Motor neuron (in vitro differentiated cells): ENCODE measurements around the gene EVI5. TPM values are rescaled to one million over a fixed set of nuclear protein-coding genes. Genes with fewer than 3 reads are reported as not detected.
"Not testable (repeated sequence)": the region's sequence is repeated elsewhere in the genome, so short reads cannot be mapped to it uniquely, and the experiment has no call there.

Source experiments
- ATAC-seq, 8 experiments: fragments of 200-7000 bp; cut with Tn5 transposase; replicated peaks in 6 of 8; 2 replicates each; pipeline ENCODE4 v1.8.0; 2021; ENCODE audit warnings: mild to moderate bottlenecking in 8 of 8, moderate library complexity in 8 of 8
- H3K27ac ChIP-seq, 2 donors: fragments of 250-450 bp; sonication (Bioruptor Pico); 2 replicates each; pipeline ENCODE4 v1.9.0; 2021; ENCODE audit warnings: antibody characterized with exemption in 2 of 2, mild to moderate bottlenecking in 2 of 2, moderate library complexity in 1 of 2
- H3K4me1 ChIP-seq, 2 donors: fragments of 250-450 bp; sonication (Bioruptor Pico); replicated peaks in 1 of 2; 2 replicates each; pipeline ENCODE4 v1.6.1; 2021; ENCODE audit warnings: antibody characterized with exemption in 2 of 2, mild to moderate bottlenecking in 2 of 2, moderate library complexity in 1 of 2
- H3K4me3 ChIP-seq, 5 donors: fragments of 250-450 bp; sonication (Bioruptor Pico); 2 replicates each; pipeline ENCODE4 v1.9.0; 2021; ENCODE audit warnings: antibody characterized with exemption in 5 of 5, mild to moderate bottlenecking in 5 of 5, moderate library complexity in 4 of 5
- WGBS, 10 experiments: fragments of 450-650 bp; shearing (Covaris generic); methylation state at CpG; one replicate each; pipeline ENCODE4 v1.0.0; 2022; 5-methylcytosine and 5-hydroxymethylcytosine counted together
- in situ Hi-C, 9 experiments: fragments of 400-800 bp; cut with MboI; loops; one replicate each; pipeline ENCODE4 v1.15.0; 2021; ENCODE audit warnings: low sequenced_read_pairs in 9 of 9, low pct_unique_long_range_greater_than_20kb in 2 of 9; ENCODE audit not compliant: unreplicated experiment in 9 of 9
- total RNA-seq, 8 experiments: library from RNA; unstranded; fragments of 300-600 nt; gene quantifications; 2 replicates each; pipeline versions ENCODE4 v1.2.3 to v1.2.4, GENCODE V29; 2022

The EVI5 gene
- total RNA-seq, 8 experiments from 2014 or later, result 20.9 to 59.0 (median 30.2) TPM

DNA sequence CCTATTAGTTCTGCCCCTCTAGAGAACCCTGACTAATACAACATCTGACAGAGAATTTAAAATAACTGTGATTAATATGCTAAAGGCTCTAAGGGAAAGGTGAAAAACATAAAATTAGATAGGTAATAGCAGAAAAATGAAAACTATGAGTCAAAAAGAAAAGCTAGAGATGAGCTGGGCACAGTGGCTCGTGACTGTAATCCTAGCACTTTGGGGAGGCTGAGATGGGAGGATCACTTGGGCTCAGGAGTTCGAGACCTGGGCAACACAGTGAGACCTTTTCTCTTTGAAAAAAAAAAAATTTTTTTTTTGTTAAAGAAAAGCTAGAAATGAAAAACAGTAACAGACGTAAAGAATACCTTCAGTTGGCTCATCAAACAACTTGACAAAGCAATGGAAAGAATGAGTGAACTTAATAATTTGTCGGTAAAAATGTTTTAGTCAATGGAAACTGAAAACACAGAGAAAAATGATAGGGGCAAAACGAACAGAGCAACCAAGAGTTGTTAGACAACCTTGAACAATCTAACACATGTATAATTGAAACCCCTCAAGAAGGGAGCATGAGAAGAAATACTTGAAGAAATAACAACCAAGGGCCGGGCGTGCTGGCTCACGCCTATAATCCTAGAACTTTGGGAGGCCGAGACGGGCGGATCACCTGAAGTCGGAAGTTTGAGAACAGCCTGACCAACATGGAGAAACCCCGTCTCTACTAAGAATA lies 165.3 kb downstream of the EVI5 start:
- 68 to 100% (median 94%) methylated on average over 2 to 13 of the region's 13 CpGs for WGBS, 10 experiments

DNA sequence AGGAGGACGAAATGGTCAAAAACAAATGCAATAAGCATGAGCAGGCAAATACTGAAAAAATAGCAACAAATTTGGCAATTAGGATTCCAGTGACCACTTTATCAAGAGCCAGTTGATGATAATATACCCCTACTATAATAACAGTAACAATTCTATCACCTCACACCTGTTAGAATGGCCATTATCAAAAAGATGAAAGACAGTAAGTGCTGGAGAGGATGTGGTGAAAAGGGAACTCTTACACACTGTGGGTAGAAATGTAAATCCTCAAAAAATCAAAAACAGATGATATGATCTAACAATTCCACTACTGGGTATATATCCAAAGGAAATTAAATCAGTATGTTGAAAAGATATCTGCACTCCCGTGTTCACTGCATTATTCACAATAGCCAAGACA lies 183.9 kb downstream of the EVI5 start:
- H3K4me3 ChIP-seq, result no peak overlapping the region
- in situ Hi-C loops, result loop anchor here in 4 of 9 experiments (5.0 to 25.0 kb wide), 2 partner anchors 289 kb away; no protein-coding TSS in a partner anchor
- 50 to 100% (median 94%) methylated on average over 1 to 2 of the region's 2 CpGs for WGBS, 10 experiments
- H3K4me1 ChIP-seq, result no peaks in the 10 kb centered on the region
- no peak for ATAC-seq
- no peak overlapping the region for H3K27ac ChIP-seq

More for the DNA sequence above, 165.3 kb downstream of the EVI5 start:
- in situ Hi-C loops, result loop anchor here in 3 of 9 experiments (25.0 kb wide), 1 partner anchor 307 kb away; no protein-coding TSS in a partner anchor
- Histone ChIP-seq H3K4me3 (no peak overlapping the region), H3K27ac (no peak overlapping the region), H3K4me1 (no peaks in the 10 kb centered on the region)
- ATAC-seq, result no peak

DNA sequence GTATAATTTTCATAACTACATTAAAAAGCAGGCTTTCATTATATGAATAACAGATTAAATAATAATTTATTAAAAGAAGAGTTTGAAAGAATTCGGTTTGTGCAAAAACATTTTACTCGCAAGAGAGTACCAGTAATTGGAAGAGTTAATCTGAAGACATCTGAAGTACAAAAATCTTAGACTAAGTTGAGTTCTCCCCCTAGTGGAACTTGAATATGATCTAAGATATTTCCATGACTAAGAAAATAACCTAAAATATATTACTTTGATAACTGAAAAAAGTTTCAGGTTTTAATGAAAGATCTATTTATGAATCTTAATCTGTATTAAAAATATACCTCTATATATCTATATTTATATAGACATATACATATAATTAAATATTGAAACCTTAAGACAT lies 185.7 kb downstream of the EVI5 start:
- in situ Hi-C loops, result no loop called here
- whole genome bisulfite sequencing, 10 experiments, result 17 to 100% (median 85%) methylated on average over 2 of the region's 2 CpGs
- no peak for ATAC-seq
- Histone ChIP-seq H3K27ac (no peak overlapping the region), H3K4me3 (no peak overlapping the region), H3K4me1 (no peaks in the 10 kb centered on the region)

DNA sequence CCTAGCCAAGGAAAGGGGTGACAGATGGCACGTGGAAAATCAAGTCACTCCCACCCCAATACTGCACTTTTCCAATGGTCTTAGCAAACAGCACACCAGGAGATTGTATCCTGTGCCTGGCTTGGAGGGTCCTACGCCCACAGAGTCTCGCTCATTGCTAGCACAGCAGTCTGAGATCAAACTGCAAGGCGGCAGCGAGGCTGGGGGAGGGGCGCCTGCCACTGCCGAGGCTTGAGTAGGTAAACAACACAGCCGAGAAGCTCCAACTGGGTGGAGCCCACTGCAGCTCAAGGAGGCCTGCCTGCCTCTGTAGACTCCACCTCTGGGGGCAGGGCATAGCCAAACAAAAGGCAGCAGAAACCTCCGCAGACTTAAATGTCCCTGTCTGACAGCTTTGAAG lies 195.5 kb downstream of the EVI5 start:
- ATAC-seq, in situ Hi-C loops, H3K27ac ChIP-seq, H3K4me3 ChIP-seq, H3K4me1 ChIP-seq: not testable (repeated sequence)
- WGBS, 10 experiments, result 60 to 100% (median 90%) methylated on average over 1 to 3 of the region's 9 CpGs; no CpG with 5 or more reads in 7 of the 10 experiments

DNA sequence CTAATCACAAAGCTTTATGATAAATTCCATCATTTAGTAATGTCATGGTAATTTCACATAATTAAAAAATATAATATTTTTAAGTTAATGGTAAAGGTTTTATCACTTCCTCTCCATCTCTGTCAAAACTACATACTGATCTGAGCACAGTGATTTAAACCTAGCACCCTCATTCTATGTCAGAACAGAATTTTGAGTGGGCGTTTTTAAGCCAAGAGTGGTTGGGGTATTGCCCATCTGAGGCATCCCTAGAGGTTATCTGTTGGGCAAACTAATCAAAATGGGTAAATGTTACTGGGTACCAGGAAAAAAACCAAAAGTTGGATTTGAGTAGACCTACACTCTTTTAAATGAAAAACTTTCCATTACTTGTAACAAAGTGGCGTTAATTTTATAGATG lies 197.5 kb downstream of the EVI5 start:
- in situ Hi-C loops, result no loop called here
- ATAC-seq, result no peak
- no peaks in the 10 kb centered on the region for H3K4me1 ChIP-seq
- 79 to 100% (median 100%) methylated on average over 1 to 2 of the region's 2 CpGs; no CpG with 5 or more reads in 1 of the 10 experiments for WGBS, 10 experiments
- no peak overlapping the region for H3K27ac ChIP-seq
- H3K4me3 ChIP-seq, result no peak overlapping the region

DNA sequence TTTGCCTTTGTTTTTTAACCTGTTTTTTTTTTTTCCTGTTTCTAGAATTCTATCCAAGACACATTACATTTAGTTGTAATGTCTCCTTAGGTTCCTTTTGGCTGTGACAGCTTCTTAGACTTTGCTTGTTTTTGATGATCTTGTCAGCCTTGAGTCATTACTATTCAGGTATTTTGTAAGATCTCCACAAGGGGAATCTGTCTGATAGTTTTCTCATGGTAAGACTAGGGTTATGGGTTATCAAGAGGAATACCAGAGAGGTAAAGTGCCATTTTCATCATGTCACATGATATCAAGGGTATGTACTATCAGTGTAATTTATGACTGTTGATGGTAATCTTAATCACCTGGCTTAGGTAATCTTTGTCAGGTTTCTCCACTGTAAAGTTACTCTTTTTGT lies 199.1 kb downstream of the EVI5 start:
- Histone ChIP-seq H3K27ac (no peak overlapping the region), H3K4me3 (no peak overlapping the region), H3K4me1 (no peaks in the 10 kb centered on the region)
- in situ Hi-C loops, result no loop called here
- no peak for ATAC-seq

DNA sequence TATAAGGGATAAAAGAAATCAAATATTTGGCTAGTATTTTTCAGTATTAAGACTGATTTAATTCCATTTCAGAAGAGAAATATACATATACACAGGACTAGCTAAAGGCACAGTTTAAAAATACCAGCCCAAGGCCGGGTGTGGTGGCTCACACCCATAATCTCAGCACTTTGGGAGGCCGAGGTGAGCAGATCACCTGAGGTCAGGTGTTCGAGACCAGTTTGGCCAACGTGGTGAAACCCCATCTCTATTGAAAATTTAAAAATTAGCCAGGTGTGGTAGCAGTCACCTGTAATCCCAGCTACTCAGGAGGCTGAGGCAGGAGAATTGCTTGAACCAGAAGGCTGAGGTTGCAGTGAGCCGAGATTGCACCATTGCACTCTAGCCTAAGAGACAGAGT lies 200.1 kb downstream of the EVI5 start:
- H3K4me3 ChIP-seq, H3K27ac ChIP-seq, H3K4me1 ChIP-seq, ATAC-seq, in situ Hi-C loops: not testable (repeated sequence)
- WGBS, 10 experiments, result 80 to 100% (median 93%) methylated on average over 1 to 5 of the region's 5 CpGs; no CpG with 5 or more reads in 1 of the 10 experiments

DNA sequence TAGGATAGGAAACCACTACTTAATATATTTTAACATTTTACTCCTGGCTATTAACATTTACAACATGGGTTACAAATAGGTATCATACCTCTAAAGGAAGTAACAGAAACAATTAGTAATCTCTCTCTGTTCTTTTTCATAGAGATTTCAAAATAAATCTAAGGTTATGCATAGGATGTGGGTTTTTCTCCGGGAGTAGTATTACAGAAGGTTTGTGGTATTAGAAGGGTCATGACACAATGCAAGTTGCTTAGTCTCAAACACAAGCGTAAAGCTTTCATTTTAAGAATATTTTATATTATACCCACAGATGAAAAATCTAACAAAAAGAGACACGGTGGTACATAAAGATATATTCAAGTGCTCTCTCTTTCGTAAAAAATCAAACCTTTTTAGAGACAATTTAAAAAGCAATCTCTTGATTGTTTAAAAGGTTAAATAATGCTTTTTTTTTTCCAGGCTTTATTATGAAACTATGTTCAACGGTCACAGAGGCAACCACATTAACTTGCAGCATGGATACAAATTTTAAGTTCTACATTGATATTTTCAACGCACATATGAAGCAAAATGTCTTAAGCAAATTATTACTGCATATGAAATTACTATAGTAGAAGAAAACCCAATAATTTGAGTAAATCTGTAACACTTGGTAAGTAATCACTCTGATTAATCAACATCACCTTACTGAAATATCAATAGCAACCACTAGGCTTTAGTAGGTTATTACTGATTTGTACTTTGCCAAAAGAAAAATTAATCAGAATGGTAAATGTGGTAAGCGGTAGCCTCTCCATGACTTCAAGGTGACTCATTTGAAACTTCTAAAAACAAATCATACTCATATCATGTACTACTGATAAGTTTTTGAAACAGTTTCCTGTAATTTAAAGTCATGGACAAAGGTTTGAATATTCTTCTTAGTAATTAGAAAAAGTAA lies 200.8 kb downstream of the EVI5 start:
- ATAC-seq, result no peak
- no peak overlapping the region for H3K27ac ChIP-seq
- H3K4me3 ChIP-seq, result no peak overlapping the region
- in situ Hi-C loops, result no loop called here
- WGBS, 10 experiments, result 61 to 98% (median 92%) methylated on average over 2 to 7 of the region's 7 CpGs
- H3K4me1 ChIP-seq, result no peaks in the 10 kb centered on the region

DNA sequence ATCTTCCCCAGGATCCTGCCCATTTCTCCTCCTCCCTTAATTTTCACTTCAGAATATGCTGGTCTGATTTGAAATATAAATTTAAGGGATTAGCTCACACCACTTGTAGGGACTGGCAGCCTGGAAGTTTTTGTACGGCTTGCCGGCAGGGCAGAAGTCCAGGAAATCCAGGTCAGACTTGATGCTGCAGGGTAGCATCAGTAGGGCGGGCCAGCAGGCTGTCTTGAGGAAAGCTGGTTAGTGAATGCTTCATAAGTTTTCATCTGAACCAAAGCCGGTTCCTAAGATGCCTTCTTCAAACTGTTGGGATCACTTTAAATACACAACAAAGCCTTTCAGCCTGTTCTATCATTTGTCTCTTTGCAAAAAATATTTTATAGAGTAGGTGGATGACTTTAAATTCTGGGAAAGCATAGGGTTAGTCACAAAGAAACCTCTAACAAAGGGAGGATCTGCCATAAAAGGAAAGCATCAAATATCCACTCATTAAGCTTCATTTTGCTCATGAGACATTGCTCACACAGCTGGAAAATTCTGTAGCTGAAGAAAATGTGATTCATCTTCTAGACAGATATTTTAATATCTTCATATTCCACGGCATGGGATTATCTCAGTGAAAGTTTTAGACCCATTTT lies 207.5 kb downstream of the EVI5 start:
- Histone ChIP-seq H3K27ac (no peak overlapping the region), H3K4me1 (no peaks in the 10 kb centered on the region), H3K4me3 (no peak overlapping the region)
- in situ Hi-C loops, result no loop called here
- peak in 3 of 8 experiments; percentile 55 to 95 (median 94) for ATAC-seq
- WGBS, 10 experiments, result 14 to 100% (median 83%) methylated on average over 1 to 5 of the region's 5 CpGs; no CpG with 5 or more reads in 1 of the 10 experiments

DNA sequence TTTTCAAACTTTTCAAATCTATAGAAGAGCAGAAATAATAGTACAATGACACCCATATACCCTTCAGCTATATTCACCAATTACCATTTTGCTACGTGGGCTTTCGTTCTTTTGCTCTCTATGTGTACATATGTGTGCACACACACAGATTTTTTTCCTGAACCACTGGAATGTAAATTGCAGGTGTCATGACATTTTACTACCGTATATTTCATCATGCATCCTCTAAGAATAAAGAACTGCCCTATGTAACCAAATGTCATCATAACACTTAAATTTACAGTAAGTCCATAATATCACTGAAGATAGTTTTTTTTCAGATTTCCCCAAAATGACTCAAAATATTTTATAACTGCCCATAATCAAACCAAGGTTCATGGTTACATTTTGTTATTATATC lies 209.8 kb downstream of the EVI5 start:
- no peak overlapping the region for H3K27ac ChIP-seq
- no peak overlapping the region for H3K4me3 ChIP-seq
- in situ Hi-C loops, result no loop called here
- ATAC-seq, result peak in 1 of 8 experiments; percentile 22
- no peaks in the 10 kb centered on the region for H3K4me1 ChIP-seq
- WGBS, 10 experiments, result 82 to 98% (median 92%) methylated on average over 1 to 3 of the region's 3 CpGs; no CpG with 5 or more reads in 1 of the 10 experiments

DNA sequence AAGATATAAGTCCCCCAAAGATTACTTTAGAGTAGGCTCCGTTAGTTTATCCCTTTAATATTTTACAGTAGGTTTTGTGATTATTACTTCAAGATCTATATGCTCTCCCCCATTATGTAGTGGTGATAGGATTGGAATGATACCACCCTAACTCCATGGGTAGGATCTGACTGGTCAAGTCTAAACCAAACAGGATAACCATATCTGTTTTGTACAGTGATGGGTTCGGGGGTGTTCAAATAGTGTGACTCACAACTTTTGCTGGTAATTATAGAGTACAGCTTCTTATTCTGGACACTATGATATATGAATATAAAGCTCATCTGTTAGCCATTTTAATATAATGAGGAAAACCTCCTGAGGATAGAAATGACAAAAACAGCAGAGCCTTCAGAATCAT lies 212.4 kb downstream of the EVI5 start:
- Histone ChIP-seq H3K27ac (no peak overlapping the region), H3K4me3 (no peak overlapping the region), H3K4me1 (no peaks in the 10 kb centered on the region)
- WGBS, 10 experiments, result 0 to 100% (median 65%) methylated on average over 1 to 2 of the region's 2 CpGs
- ATAC-seq, result no peak
- in situ Hi-C loops, result no loop called here

DNA sequence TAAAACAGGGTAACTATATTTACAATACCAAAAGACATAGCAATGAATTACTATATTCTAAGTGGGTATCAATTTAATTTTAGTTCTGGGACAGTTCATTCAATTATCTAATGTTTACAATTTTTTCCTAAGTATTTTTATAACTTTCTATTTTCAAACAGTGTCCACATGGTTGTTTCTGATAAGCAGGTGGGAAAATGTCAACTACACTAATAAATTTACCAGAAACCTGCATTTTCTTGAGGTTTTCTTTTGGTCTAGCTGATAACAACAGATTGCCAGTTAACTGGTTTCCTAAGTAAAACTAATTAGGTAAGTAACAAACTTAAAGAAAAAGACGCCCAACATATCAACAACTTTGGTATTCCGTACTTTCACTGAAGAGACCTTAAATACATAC lies 213.3 kb downstream of the EVI5 start:
- Histone ChIP-seq H3K4me3 (no peak overlapping the region), H3K4me1 (no peaks in the 10 kb centered on the region), H3K27ac (no peak overlapping the region)
- ATAC-seq, result no peak
- in situ Hi-C loops, result no loop called here
- 88 to 100% (median 93%) methylated on average over 1 to 2 of the region's 2 CpGs for WGBS, 10 experiments
